ENCODE results near the gene PRSS3. TPM values are rescaled to one million over a fixed set of nuclear protein-coding genes. Genes with fewer than 3 reads are reported as not detected.
"Not testable (repeated sequence)": the region's sequence is repeated elsewhere in the genome, so short reads cannot be mapped to it uniquely, and the experiment has no call there.

The PRSS3 gene
- total RNA-seq, 1 experiment from 2014 or later, result 1.8 TPM

- TF ChIP-seq MLX (CRISPR knock-in tag; IDR thresholded peaks at IDR 0.05) (no peak), ZNF121 (CRISPR knock-in tag; IDR thresholded peaks at IDR 0.05) (no peak), IRF2 (CRISPR knock-in tag; IDR thresholded peaks at IDR 0.05; ENCODE audit: borderline replicate concordance, low read depth) (no peak), ZNF232 (CRISPR knock-in tag; IDR thresholded peaks at IDR 0.05) (no peak), HMGA2 (CRISPR knock-in tag; IDR thresholded peaks at IDR 0.05) (no peak), ZBTB21 (CRISPR knock-in tag; IDR thresholded peaks at IDR 0.05; ENCODE audit: borderline replicate concordance) (no peak), AR (CRISPR knock-in tag; IDR thresholded peaks at IDR 0.05) (no peak)
- H3K36me3 Mint-ChIP-seq, result peaks cover 6% of the 10 kb centered on the region; the same call in 1 of the 2 replicates
- no peak overlapping the region for H3K4me3 Mint-ChIP-seq
- peaks cover 5% of the 10 kb centered on the region for H3K27me3 Mint-ChIP-seq (ENCODE audit: low read depth)
- CTCF ChIA-PET, result interaction anchor here (1.1 kb wide), 1 partner anchor 57 kb away, joined by 3 read pairs; no protein-coding TSS in a partner anchor
- no peak overlapping the region for H3K27ac Mint-ChIP-seq
- POLR2A ChIA-PET, result no interaction called here
- ATAC-seq (no peak), DNase-seq (ENCODE audit: low spot score) (no peak)
- peaks cover 13% of the 10 kb centered on the region for H3K9me3 Mint-ChIP-seq
- H3K4me1 Mint-ChIP-seq, result peaks cover 17% of the 10 kb centered on the region
Measured at GRCh38 chr9:33794560-33794959, 801 bp upstream of the PRSS3 start.

DNA sequence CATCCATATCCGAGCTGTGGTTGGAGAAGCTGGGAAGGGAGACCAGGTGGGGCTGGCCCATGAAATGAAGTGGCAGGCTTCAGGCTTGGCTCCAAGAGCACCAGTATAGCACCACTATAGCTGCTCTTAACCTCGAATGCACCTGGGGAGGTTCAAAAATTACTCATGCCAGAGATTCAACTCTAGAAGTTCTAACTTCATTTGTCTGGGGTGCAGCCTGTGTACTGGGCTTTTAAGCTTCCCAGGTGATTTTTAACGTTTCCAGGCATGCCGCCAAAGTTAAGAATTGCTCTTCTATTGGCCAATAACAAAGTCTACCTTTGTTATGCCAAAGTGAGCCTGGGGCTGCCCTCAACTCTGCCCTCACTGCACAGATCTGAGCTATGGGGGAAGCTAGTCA, 458 bp downstream of the PRSS3 start:
- Mint-ChIP-seq H3K36me3 (peaks cover 6% of the 10 kb centered on the region; the same call in 1 of the 2 replicates), H3K27me3 (ENCODE audit: low read depth) (peaks cover 5% of the 10 kb centered on the region), H3K4me1 (peaks cover 17% of the 10 kb centered on the region), H3K9me3 (peaks cover 13% of the 10 kb centered on the region), H3K27ac (no peak overlapping the region), H3K4me3 (no peak overlapping the region)
- POLR2A ChIA-PET, result no interaction called here
- TF ChIP-seq ELF4 (CRISPR knock-in tag; IDR thresholded peaks at IDR 0.05; ENCODE audit: low read depth), result no peak
- no peak for TF ChIP-seq NFATC4 (CRISPR knock-in tag; IDR thresholded peaks at IDR 0.05)
- no peak for TF ChIP-seq NFE2L1 (CRISPR knock-in tag; IDR thresholded peaks at IDR 0.05)
- no peak for TF ChIP-seq NR2C2 (CRISPR knock-in tag; IDR thresholded peaks at IDR 0.05)
- TF ChIP-seq, protein P1, sequence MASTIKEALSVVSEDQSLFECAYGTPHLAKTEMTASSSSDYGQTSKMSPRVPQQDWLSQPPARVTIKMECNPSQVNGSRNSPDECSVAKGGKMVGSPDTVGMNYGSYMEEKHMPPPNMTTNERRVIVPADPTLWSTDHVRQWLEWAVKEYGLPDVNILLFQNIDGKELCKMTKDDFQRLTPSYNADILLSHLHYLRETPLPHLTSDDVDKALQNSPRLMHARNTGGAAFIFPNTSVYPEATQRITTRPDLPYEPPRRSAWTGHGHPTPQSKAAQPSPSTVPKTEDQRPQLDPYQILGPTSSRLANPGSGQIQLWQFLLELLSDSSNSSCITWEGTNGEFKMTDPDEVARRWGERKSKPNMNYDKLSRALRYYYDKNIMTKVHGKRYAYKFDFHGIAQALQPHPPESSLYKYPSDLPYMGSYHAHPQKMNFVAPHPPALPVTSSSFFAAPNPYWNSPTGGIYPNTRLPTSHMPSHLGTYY (CRISPR knock-in tag; IDR thresholded peaks at IDR 0.05), result no peak
- no peak for TF ChIP-seq ZNF263 (CRISPR knock-in tag; IDR thresholded peaks at IDR 0.05; ENCODE audit: low read depth)
- no peak for TF ChIP-seq TCF7 (CRISPR knock-in tag; IDR thresholded peaks at IDR 0.05; ENCODE audit: low read depth)
- TF ChIP-seq ZNF317 (CRISPR knock-in tag; IDR thresholded peaks at IDR 0.05; ENCODE audit: borderline replicate concordance, low read depth), result no peak
- TF ChIP-seq NR3C1 (CRISPR knock-in tag; conservative IDR thresholded peaks at IDR 0.05; ENCODE audit: low read depth), result no peak
- TF ChIP-seq OVOL2 (CRISPR knock-in tag; IDR thresholded peaks at IDR 0.05; ENCODE audit: borderline replicate concordance), result no peak
- no peak for TF ChIP-seq AR (CRISPR knock-in tag; IDR thresholded peaks at IDR 0.05)
- TF ChIP-seq, protein P2, sequence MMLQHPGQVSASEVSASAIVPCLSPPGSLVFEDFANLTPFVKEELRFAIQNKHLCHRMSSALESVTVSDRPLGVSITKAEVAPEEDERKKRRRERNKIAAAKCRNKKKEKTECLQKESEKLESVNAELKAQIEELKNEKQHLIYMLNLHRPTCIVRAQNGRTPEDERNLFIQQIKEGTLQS (CRISPR knock-in tag; conservative IDR thresholded peaks at IDR 0.05), result no peak
- TF ChIP-seq, protein P3, sequence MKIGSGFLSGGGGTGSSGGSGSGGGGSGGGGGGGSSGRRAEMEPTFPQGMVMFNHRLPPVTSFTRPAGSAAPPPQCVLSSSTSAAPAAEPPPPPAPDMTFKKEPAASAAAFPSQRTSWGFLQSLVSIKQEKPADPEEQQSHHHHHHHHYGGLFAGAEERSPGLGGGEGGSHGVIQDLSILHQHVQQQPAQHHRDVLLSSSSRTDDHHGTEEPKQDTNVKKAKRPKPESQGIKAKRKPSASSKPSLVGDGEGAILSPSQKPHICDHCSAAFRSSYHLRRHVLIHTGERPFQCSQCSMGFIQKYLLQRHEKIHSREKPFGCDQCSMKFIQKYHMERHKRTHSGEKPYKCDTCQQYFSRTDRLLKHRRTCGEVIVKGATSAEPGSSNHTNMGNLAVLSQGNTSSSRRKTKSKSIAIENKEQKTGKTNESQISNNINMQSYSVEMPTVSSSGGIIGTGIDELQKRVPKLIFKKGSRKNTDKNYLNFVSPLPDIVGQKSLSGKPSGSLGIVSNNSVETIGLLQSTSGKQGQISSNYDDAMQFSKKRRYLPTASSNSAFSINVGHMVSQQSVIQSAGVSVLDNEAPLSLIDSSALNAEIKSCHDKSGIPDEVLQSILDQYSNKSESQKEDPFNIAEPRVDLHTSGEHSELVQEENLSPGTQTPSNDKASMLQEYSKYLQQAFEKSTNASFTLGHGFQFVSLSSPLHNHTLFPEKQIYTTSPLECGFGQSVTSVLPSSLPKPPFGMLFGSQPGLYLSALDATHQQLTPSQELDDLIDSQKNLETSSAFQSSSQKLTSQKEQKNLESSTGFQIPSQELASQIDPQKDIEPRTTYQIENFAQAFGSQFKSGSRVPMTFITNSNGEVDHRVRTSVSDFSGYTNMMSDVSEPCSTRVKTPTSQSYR (CRISPR knock-in tag; IDR thresholded peaks at IDR 0.05), result no peak
- ATAC-seq (peak; percentile 54), DNase-seq (ENCODE audit: low spot score) (no peak)
- CTCF ChIA-PET, result interaction anchor here (0.7 to 5.0 kb wide), 7 partner anchors 14 to 278 kb away, joined by 3 to 27 read pairs (median 3); no protein-coding TSS in a partner anchor

- DNase-seq (ENCODE audit: low spot score); H3K4me3 Mint-ChIP-seq; ATAC-seq; H3K36me3 Mint-ChIP-seq; H3K27me3 Mint-ChIP-seq (ENCODE audit: low read depth); H3K27ac Mint-ChIP-seq; POLR2A ChIA-PET: not testable (repeated sequence)
- H3K9me3 Mint-ChIP-seq, result peaks cover 13% of the 10 kb centered on the region
- CTCF ChIA-PET, result interaction anchor here (1.5 to 5.0 kb wide), 3 partner anchors 17 to 173 kb away, joined by 3 to 27 read pairs (median 5); no protein-coding TSS in a partner anchor
- H3K4me1 Mint-ChIP-seq, result peaks cover 17% of the 10 kb centered on the region
Measured at GRCh38 chr9:33796679-33797078, 1.3 kb downstream of the PRSS3 start.

Data from WTC11 (cell line).